GM23338 (cell line): ENCODE data around the gene LTBP4. TPM values are rescaled to one million over a fixed set of nuclear protein-coding genes. Genes with fewer than 3 reads are reported as not detected.

Experiments used
- ATAC-seq: fragments of 200-7000 bp; cut with Tn5 transposase; 3 replicates; pipeline ENCODE4 v1.9.1; 2020
- DNase-seq: peaks from one replicate; pipeline ENCODE4 v3.0.0-alpha.2; 2015; ENCODE audit warnings: low spot score
- H2AFZ ChIP-seq: fragments of 200-600 bp; sonication (generic); 2 replicates; pipeline ENCODE4 v1.8.0; 2016; ENCODE audit warnings: antibody characterized with exemption, mild to moderate bottlenecking, moderate library complexity
- H3F3A ChIP-seq: fragments of 200-600 bp; sonication (generic); replicated peaks from 2 replicates; pipeline ENCODE4 v1.8.0; 2017; ENCODE audit warnings: antibody characterized with exemption, mixed run types, low read depth
- H3K27ac ChIP-seq: fragments of 200-600 bp; sonication (generic); 2 replicates; pipeline ENCODE4 v1.6.1; 2016; ENCODE audit warnings: low read depth
- H3K27me3 ChIP-seq: fragments of 200-600 bp; sonication (generic); 2 replicates; pipeline ENCODE4 v1.8.0; 2016; ENCODE audit warnings: mild to moderate bottlenecking, mixed run types, moderate library complexity; ENCODE audit not compliant: insufficient read depth
- H3K36me3 ChIP-seq: fragments of 200-600 bp; sonication (generic); 2 replicates; pipeline ENCODE4 v1.8.0; 2016; ENCODE audit warnings: mild to moderate bottlenecking; ENCODE audit not compliant: insufficient read depth
- H3K4me1 ChIP-seq: fragments of 200-600 bp; sonication (generic); 2 replicates; pipeline ENCODE4 v1.8.0; 2016; ENCODE audit warnings: mild to moderate bottlenecking, moderate library complexity; ENCODE audit not compliant: insufficient read depth
- H3K4me2 ChIP-seq: fragments of 200-600 bp; sonication (generic); 2 replicates; pipeline ENCODE4 v1.7.1; 2017; ENCODE audit warnings: mixed run types
- H3K4me3 ChIP-seq: fragments of 200-600 bp; sonication (generic); 2 replicates; pipeline ENCODE4 v1.6.1; 2016; ENCODE audit warnings: mixed run types
- H3K79me2 ChIP-seq: fragments of 200-600 bp; sonication (generic); replicated peaks from 2 replicates; pipeline ENCODE4 v1.8.0; 2017; ENCODE audit warnings: mild to moderate bottlenecking; ENCODE audit not compliant: insufficient read depth
- H3K9me2 ChIP-seq: fragments of 200-600 bp; sonication (generic); 2 replicates; pipeline ENCODE4 v1.8.0; 2017; ENCODE audit not compliant: insufficient read depth
- H4K20me1 ChIP-seq: fragments of 200-600 bp; sonication (generic); replicated peaks from 2 replicates; pipeline ENCODE4 v1.8.0; 2017; ENCODE audit warnings: mild to moderate bottlenecking; ENCODE audit not compliant: insufficient read depth
- H3K27ac Mint-ChIP-seq: 2 replicates; pipeline ENCODE4 v1.8.0; 2020; ENCODE audit warnings: inconsistent platforms, mild to moderate bottlenecking, moderate library complexity, mixed read lengths
- H3K27me3 Mint-ChIP-seq: 3 replicates; pipeline ENCODE4 v1.8.0; 2022; ENCODE audit warnings: low read depth, mild to moderate bottlenecking, moderate library complexity, mixed read lengths, inconsistent platforms; ENCODE audit not compliant: insufficient read depth, poor library complexity
- H3K36me3 Mint-ChIP-seq: 3 replicates; pipeline ENCODE4 v1.8.0; 2021; ENCODE audit warnings: low read depth, mild to moderate bottlenecking, inconsistent platforms, moderate library complexity, mixed read lengths
- H3K4me1 Mint-ChIP-seq: 3 replicates; pipeline ENCODE4 v1.8.0; 2020; ENCODE audit warnings: mild to moderate bottlenecking, inconsistent platforms, mixed read lengths
- H3K4me3 Mint-ChIP-seq: 3 replicates; pipeline ENCODE4 v1.8.0; 2021; ENCODE audit warnings: moderate library complexity, mild to moderate bottlenecking, inconsistent platforms, mixed read lengths
- H3K9me3 Mint-ChIP-seq: 3 replicates; pipeline ENCODE4 v1.8.0; 2020; ENCODE audit warnings: moderate library complexity, mild to moderate bottlenecking, inconsistent platforms, mixed read lengths
- CREB1 ChIP-seq: fragments of 250-450 bp; sonication (Bioruptor Pico); IDR thresholded peaks from 2 replicates; pipeline ENCODE4 v1.5.0; 2020; ENCODE audit warnings: low read depth, mild to moderate bottlenecking, moderate library complexity
- EZH2 ChIP-seq: fragments of 200-600 bp; sonication (generic); IDR thresholded peaks from one replicate; pipeline ENCODE4 v1.8.0; 2017; ENCODE audit warnings: antibody characterized with exemption, mild to moderate bottlenecking, low read depth; ENCODE audit not compliant: unreplicated experiment
- EZH2phosphoT487 ChIP-seq: fragments of 200-600 bp; sonication (generic); IDR thresholded peaks from one replicate; pipeline ENCODE4 v1.8.1; 2018; ENCODE audit warnings: antibody characterized with exemption; ENCODE audit not compliant: unreplicated experiment
- JUNB ChIP-seq: IDR thresholded peaks from one replicate; pipeline ENCODE4 v1.6.1; 2016; ENCODE audit warnings: antibody characterized with exemption; ENCODE audit not compliant: unreplicated experiment
- NANOG ChIP-seq: IDR thresholded peaks from 2 replicates; pipeline ENCODE4 v1.6.1; 2016; ENCODE audit warnings: antibody characterized with exemption, borderline replicate concordance
- POLR2AphosphoS5 ChIP-seq: IDR thresholded peaks from 2 replicates; pipeline ENCODE4 v1.6.1; 2016; ENCODE audit warnings: antibody characterized with exemption, low read depth
- REST ChIP-seq: IDR thresholded peaks from one replicate; pipeline ENCODE4 v1.6.1; 2018; ENCODE audit warnings: antibody characterized with exemption; ENCODE audit not compliant: unreplicated experiment
- STAT1 ChIP-seq: IDR thresholded peaks from one replicate; pipeline ENCODE4 v1.6.1; 2016; ENCODE audit warnings: antibody characterized with exemption; ENCODE audit not compliant: unreplicated experiment
- ZNF114 ChIP-seq: fragments of 250-450 bp; sonication (Bioruptor Pico); IDR thresholded peaks from 2 replicates; pipeline ENCODE4 v1.5.0; 2020; ENCODE audit warnings: mild to moderate bottlenecking, moderate library complexity
- ZNF331 ChIP-seq: fragments of 250-450 bp; sonication (Bioruptor Pico); IDR thresholded peaks from 2 replicates; pipeline ENCODE4 v1.5.0; 2020; ENCODE audit warnings: low read depth, mild to moderate bottlenecking, moderate library complexity
- ZNF462 ChIP-seq: fragments of 250-450 bp; sonication (Bioruptor Pico); IDR thresholded peaks from 2 replicates; pipeline ENCODE4 v1.5.0; 2020; ENCODE audit warnings: mild to moderate bottlenecking, moderate library complexity
- polyA plus RNA-seq: library from polyadenylated mRNA; unstranded; fragments of >200 nt; fragmentation: Nextera tagmentation; extraction: Ambion mirVana; gene quantifications from 2 replicates; pipeline ENCODE4 v1.2.1, GENCODE V29; 2016
- total RNA-seq: library from RNA; depleted of rRNA; stranded (reverse); fragments of >200 nt; shearing (Covaris generic); gene quantifications from 2 replicates; pipeline ENCODE4 v1.2.3, GENCODE V29; 2014
- TF ChIP-seq, protein P1 (sequence below), 2 experiments: fragments of 200-600 bp in 1 of 2; sonication (generic) in 1 of 2; conservative IDR thresholded peaks; 2 replicates each; pipeline versions ENCODE4 v1.5.1 to v1.6.1; 2016 to 2017; ENCODE audit warnings: antibody characterized with exemption in 2 of 2, low read depth in 2 of 2, mild to moderate bottlenecking in 2 of 2, moderate library complexity in 1 of 2
- TF ChIP-seq, protein P2 (sequence below): IDR thresholded peaks from 2 replicates; pipeline ENCODE4 v1.6.1; 2016; ENCODE audit warnings: antibody characterized with exemption

Gene LTBP4
- total and polyA plus RNA-seq, 2 experiments from 2014 or later, result 50.3 to 65.0 TPM

DNA sequence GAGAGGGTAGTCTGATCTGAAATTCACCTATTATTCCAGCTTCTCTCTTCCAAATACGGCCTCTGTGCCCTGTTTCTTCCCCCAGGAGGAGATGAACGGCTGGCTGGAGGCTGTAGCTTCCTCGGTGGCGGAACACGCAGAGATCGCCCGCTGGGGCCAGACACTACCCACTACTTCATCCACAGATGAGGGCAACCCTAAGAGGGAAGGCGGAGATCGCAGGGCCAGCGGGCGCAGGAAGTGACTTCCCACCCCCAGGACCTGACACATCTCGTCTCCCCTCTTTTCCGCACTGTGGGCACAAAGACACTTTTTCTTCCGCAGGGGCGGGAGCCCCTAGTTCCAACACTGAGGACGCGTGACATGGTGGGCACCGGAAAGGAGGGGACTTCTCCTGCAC lies 25.8 kb upstream of the LTBP4 start:
- Histone ChIP-seq H3K4me3 (peak overlapping the region; percentile 96), H2AFZ (peak overlapping the region; percentile 95; the same call in 1 of the 2 replicates), H3F3A (peaks cover 4% of the 10 kb centered on the region; the same call in 1 of the 2 replicates), H3K79me2 (no peaks in the 10 kb centered on the region), H3K9me2 (peaks cover 9% of the 10 kb centered on the region), H4K20me1 (peaks cover 10% of the 10 kb centered on the region; the same call in 1 of the 2 replicates), H3K4me1 (peaks cover 4% of the 10 kb centered on the region), H3K36me3 (0 out of 2 replicates have a peak, but pooled peaks cover 4% of the 10 kb centered on the region), H3K27me3 (peaks cover under 1% of the 10 kb centered on the region; the same call in 1 of the 2 replicates), H3K4me2 (peak overlapping the region; percentile 98), H3K27ac (no peak overlapping the region)
- Mint-ChIP-seq H3K36me3 (peaks cover 7% of the 10 kb centered on the region), H3K9me3 (peaks cover 3% of the 10 kb centered on the region; the same call in 2 of the 3 replicates), H3K4me1 (peaks cover 25% of the 10 kb centered on the region), H3K27me3 (peaks cover 12% of the 10 kb centered on the region), H3K27ac (no peak overlapping the region), H3K4me3 (peak overlapping the region; percentile 60)
- TF ChIP-seq EZH2phosphoT487 (no peak), ZNF114 (CRISPR knock-in tag) (no peak), REST (no peak), JUNB (no peak), CREB1 (CRISPR knock-in tag) (no peak), NANOG (no peak), EZH2 (no peak), ZNF462 (CRISPR knock-in tag) (no peak), ZNF331 (no peak), STAT1 (no peak), POLR2AphosphoS5 (no peak)
- TF ChIP-seq, protein P1, sequence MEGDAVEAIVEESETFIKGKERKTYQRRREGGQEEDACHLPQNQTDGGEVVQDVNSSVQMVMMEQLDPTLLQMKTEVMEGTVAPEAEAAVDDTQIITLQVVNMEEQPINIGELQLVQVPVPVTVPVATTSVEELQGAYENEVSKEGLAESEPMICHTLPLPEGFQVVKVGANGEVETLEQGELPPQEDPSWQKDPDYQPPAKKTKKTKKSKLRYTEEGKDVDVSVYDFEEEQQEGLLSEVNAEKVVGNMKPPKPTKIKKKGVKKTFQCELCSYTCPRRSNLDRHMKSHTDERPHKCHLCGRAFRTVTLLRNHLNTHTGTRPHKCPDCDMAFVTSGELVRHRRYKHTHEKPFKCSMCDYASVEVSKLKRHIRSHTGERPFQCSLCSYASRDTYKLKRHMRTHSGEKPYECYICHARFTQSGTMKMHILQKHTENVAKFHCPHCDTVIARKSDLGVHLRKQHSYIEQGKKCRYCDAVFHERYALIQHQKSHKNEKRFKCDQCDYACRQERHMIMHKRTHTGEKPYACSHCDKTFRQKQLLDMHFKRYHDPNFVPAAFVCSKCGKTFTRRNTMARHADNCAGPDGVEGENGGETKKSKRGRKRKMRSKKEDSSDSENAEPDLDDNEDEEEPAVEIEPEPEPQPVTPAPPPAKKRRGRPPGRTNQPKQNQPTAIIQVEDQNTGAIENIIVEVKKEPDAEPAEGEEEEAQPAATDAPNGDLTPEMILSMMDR (conservative IDR thresholded peaks at IDR 0.05; ENCODE audit: low read depth in 2 of 2), result no peak
- TF ChIP-seq, protein P2, sequence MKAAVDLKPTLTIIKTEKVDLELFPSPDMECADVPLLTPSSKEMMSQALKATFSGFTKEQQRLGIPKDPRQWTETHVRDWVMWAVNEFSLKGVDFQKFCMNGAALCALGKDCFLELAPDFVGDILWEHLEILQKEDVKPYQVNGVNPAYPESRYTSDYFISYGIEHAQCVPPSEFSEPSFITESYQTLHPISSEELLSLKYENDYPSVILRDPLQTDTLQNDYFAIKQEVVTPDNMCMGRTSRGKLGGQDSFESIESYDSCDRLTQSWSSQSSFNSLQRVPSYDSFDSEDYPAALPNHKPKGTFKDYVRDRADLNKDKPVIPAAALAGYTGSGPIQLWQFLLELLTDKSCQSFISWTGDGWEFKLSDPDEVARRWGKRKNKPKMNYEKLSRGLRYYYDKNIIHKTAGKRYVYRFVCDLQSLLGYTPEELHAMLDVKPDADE, result no peak
- DNase-seq (peak; percentile 32), ATAC-seq (no peak)
